ENCODE data around the gene PRICKLE2.
"Not testable (repeated sequence)": the region's sequence is repeated elsewhere in the genome, so short reads cannot be mapped to it uniquely, and the experiment has no call there.

The PRICKLE2 gene

DNA sequence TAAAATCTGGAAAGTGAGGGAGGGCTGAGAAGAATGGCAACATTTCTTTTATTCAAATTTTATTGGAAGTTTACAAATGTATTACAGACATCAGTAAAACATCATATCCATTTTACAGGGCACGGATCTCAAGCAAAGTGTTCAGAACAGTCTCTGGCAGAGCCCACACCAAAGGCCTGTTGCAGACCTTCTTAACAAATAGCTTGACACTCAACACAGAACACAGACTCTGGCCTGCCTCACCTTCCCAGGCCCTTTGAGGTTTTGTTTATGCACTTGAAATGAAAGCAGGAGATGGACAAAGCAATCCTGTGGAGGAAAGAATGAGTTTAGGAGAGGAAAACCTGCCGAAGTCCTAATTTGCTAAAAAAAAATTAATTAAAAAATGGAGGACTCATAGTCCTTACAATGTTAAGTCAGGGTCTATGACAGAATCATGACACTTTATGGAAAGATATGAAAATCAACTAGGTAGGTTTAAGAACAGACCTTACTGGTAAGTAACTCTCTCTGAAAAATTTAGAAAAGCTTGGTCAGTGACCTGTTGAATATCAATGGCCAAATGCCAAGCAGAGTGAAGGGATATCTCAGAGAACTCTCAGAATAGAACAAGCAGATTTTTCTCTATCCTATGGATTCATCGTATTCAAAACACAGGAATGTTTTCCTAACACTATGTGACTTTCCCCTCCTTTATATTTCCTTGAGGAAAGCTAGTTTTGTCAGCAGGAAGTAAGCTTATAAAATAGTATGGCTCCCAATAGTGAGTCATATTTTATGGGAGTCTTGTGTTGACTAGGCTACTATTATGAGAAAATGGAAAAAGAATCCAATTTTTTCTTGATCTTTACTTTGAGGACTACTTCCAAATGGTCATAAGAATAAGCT is 131.2 kb downstream of the PRICKLE2 start:
- Histone ChIP-seq H3K36me3 (peaks cover 0 to 6% (median 0%) of the 10 kb centered on the region in 11 experiments; a peak in 2 of 22 replicates), H3K9me3 (replicated peaks in 1 of 11) (0 out of 22 replicates have a peak, but pooled peaks cover 0 to 1% (median 0%) of the 10 kb centered on the region in 11 experiments), H3K27me3 (no peaks in the 10 kb centered on the region), H3K4me2 (no peak overlapping the region), H3K4me3 (no peak overlapping the region), H4K20me1 (no peaks in the 10 kb centered on the region), H3K27ac (no peak overlapping the region), H3K4me1 (peaks cover 0 to 10% (median 0%) of the 10 kb centered on the region in 10 experiments; a peak in 7 of 20 replicates), H3K9ac (no peak overlapping the region)
- TF ChIP-seq Cebpa-rat (IDR thresholded peaks at IDR 0.05), result no peak

- H3K27me3 ChIP-seq, result no peaks in the 10 kb centered on the region
- H3K4me3 ChIP-seq, result no peak overlapping the region
- H4K20me1 ChIP-seq, result no peaks in the 10 kb centered on the region
- H3K4me2 ChIP-seq, result no peak overlapping the region
- TF ChIP-seq Cebpa-rat (IDR thresholded peaks at IDR 0.05), result no peak
- no peaks in the 10 kb centered on the region for H3K36me3 ChIP-seq
- peaks cover 0 to 10% (median 0%) of the 10 kb centered on the region in 10 experiments; a peak in 7 of 20 replicates for H3K4me1 ChIP-seq
- H3K9ac ChIP-seq, result no peak overlapping the region
- H3K9me3 ChIP-seq (replicated peaks in 1 of 11), result no peaks in the 10 kb centered on the region
- H3K27ac ChIP-seq, result no peak overlapping the region
Measured at GRCh38 chr3:64093211-64093610, 132.1 kb downstream of the PRICKLE2 start.

- H3K27ac ChIP-seq, result no peak overlapping the region
- no peaks in the 10 kb centered on the region for H4K20me1 ChIP-seq
- no peak overlapping the region for H3K9ac ChIP-seq
- no peak overlapping the region for H3K4me3 ChIP-seq
- H3K27me3 ChIP-seq, result no peaks in the 10 kb centered on the region
- TF ChIP-seq Cebpa-rat (IDR thresholded peaks at IDR 0.05), result no peak
- H3K4me1 ChIP-seq, result peaks cover 0 to 11% (median 0%) of the 10 kb centered on the region in 10 experiments; a peak in 7 of 20 replicates
- H3K4me2 ChIP-seq, result no peak overlapping the region
- H3K9me3 ChIP-seq (replicated peaks in 1 of 11), result no peaks in the 10 kb centered on the region
- no peaks in the 10 kb centered on the region for H3K36me3 ChIP-seq
Measured at GRCh38 chr3:64091501-64091900, 133.8 kb downstream of the PRICKLE2 start.

DNA sequence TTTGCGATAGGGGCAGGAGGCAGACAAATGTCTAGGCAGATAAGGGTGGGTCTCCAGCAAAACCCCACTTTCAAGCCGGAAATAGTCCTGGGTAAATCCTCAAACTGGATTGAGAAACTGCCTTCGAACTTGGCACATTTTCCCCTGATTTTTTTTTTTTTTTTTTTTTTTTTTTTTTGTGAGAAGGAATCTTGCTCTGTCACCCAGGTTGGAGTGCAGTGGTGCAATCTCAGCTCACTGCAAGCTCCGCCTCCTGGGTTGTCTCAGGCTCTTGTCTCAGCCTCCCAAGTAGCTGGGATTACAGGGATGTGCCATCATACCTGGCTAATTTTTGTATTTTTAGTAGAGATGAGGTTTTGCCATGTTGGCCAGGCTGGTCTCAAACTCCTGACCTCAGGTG is 135.9 kb downstream of the PRICKLE2 start:
- not testable (repeated sequence) for H3K4me1 ChIP-seq; H3K36me3 ChIP-seq; H3K9ac ChIP-seq; H3K9me3 ChIP-seq (replicated peaks in 1 of 11); H3K27ac ChIP-seq; H4K20me1 ChIP-seq; H3K27me3 ChIP-seq; H3K4me2 ChIP-seq; H3K4me3 ChIP-seq

GRCh38 chr3:64088408-64089205 is 136.7 kb downstream of the PRICKLE2 start:
- Histone ChIP-seq H3K27me3 (no peaks in the 10 kb centered on the region), H4K20me1 (no peaks in the 10 kb centered on the region), H3K36me3 (no peaks in the 10 kb centered on the region), H3K4me3 (no peak overlapping the region), H3K4me1 (0 out of 20 replicates have a peak, but pooled peaks cover 0 to 8% (median 0%) of the 10 kb centered on the region in 10 experiments), H3K4me2 (no peak overlapping the region), H3K9me3 (replicated peaks in 1 of 11) (peaks cover 0 to 9% (median 0%) of the 10 kb centered on the region in 11 experiments; a peak in 5 of 22 replicates), H3K9ac (no peak overlapping the region), H3K27ac (no peak overlapping the region)
- TF ChIP-seq Cebpa-rat (IDR thresholded peaks at IDR 0.05), result no peak

- Histone ChIP-seq H3K27ac (no peak overlapping the region), H3K9ac (no peak overlapping the region), H3K27me3 (no peaks in the 10 kb centered on the region), H3K4me3 (no peak overlapping the region), H3K9me3 (replicated peaks in 1 of 11) (peaks cover 0 to 9% (median 0%) of the 10 kb centered on the region in 11 experiments; a peak in 5 of 22 replicates), H3K4me1 (peaks cover 0 to 8% (median 0%) of the 10 kb centered on the region in 10 experiments; a peak in 4 of 20 replicates), H3K4me2 (peak overlapping the region in 2 of 11 experiments; percentile 14 to 24; a peak in 2 of 22 replicates), H4K20me1 (no peaks in the 10 kb centered on the region), H3K36me3 (no peaks in the 10 kb centered on the region)
- TF ChIP-seq Cebpa-rat (IDR thresholded peaks at IDR 0.05), result 0 out of 22 replicates have a peak, but pooled peaks of 1 of the 11 experiments have one; percentile 11
Measured at GRCh38 chr3:64086479-64087252, 138.6 kb downstream of the PRICKLE2 start.

DNA sequence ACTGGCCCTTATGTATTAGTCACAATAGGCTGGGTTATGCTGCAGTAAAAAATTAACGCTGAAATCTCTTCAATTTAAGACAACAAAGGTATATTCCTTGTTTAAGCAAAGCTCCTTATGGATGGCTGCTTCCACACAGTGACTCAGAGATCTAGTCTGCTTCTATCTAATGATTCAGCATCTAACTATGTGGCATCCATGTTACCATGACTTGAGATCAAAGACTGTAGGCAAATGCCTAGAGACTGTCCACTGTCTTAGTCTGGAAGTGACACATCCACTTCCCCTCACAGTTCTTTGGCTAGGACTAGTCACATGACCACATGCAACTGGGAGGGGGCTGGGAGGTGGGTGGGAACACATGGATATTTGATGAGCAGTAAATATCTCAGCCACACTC is 140.6 kb downstream of the PRICKLE2 start:
- H3K36me3 ChIP-seq, result no peaks in the 10 kb centered on the region
- peaks cover 0 to 8% (median 0%) of the 10 kb centered on the region in 10 experiments; a peak in 4 of 20 replicates for H3K4me1 ChIP-seq
- no peaks in the 10 kb centered on the region for H3K27me3 ChIP-seq
- peaks cover 0 to 9% (median 0%) of the 10 kb centered on the region in 11 experiments; a peak in 5 of 22 replicates for H3K9me3 ChIP-seq (replicated peaks in 1 of 11)
- no peak overlapping the region for H3K4me3 ChIP-seq
- no peak overlapping the region for H3K9ac ChIP-seq
- H4K20me1 ChIP-seq, result no peaks in the 10 kb centered on the region
- no peak for TF ChIP-seq Cebpa-rat (IDR thresholded peaks at IDR 0.05)
- no peak overlapping the region for H3K27ac ChIP-seq
- H3K4me2 ChIP-seq, result no peak overlapping the region

DNA sequence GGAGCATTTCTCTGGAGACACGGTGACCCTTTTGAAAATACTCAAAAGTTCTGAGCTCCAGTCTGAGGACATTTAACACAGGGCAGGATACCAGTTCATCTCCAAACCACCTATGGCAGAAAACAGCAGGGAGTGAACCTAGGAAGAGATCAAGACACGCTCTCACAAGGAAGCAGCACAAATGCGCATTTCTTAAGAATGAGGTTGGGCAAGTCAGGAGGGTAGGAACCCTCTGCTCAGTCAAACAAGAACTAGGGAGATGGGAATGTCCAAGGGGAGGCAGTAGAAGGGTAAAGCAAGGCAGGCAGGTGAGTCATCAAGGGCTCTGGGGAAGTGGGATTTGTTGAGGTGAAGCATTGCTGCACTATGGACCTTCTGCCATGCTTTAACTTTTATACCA is 141.7 kb downstream of the PRICKLE2 start:
- no peak overlapping the region for H3K27ac ChIP-seq

More for the DNA sequence above, 141.7 kb downstream of the PRICKLE2 start:
- Histone ChIP-seq H3K9me3 (replicated peaks in 1 of 11) (peaks cover 0 to 9% (median 0%) of the 10 kb centered on the region in 11 experiments; a peak in 5 of 22 replicates), H4K20me1 (no peaks in the 10 kb centered on the region), H3K27me3 (no peaks in the 10 kb centered on the region), H3K9ac (no peak overlapping the region), H3K36me3 (no peaks in the 10 kb centered on the region), H3K4me1 (peaks cover 0 to 8% (median 0%) of the 10 kb centered on the region in 10 experiments; a peak in 4 of 20 replicates), H3K4me3 (no peak overlapping the region), H3K4me2 (no peak overlapping the region)
- no peak for TF ChIP-seq Cebpa-rat (IDR thresholded peaks at IDR 0.05)
